Endothelial cell of umbilical vein (primary cell): ENCODE data around the gene AHNAK2.

ENCODE experiments used
- EZH2 ChIP-seq: IDR thresholded peaks from 2 replicates; pipeline ENCODE4 v1.6.1; 2012; ENCODE audit warnings: borderline replicate concordance, low read depth, mild to moderate bottlenecking, moderate library complexity, low read length, inconsistent platforms; ENCODE audit not compliant: severe bottlenecking
- FOS ChIP-seq: IDR thresholded peaks from 2 replicates; pipeline ENCODE4 v1.6.1; 2011; ENCODE audit warnings: mild to moderate bottlenecking, low read length, moderate library complexity, borderline replicate concordance; ENCODE audit not compliant: insufficient read depth
- GATA2 ChIP-seq: IDR thresholded peaks from 2 replicates; pipeline ENCODE4 v1.7.0; 2011; ENCODE audit warnings: low read depth, mild to moderate bottlenecking, moderate library complexity, mixed read lengths, low read length; ENCODE audit not compliant: insufficient read length, insufficient read depth
- JUN ChIP-seq: IDR thresholded peaks from 2 replicates; pipeline ENCODE4 v1.6.1; 2011; ENCODE audit warnings: borderline replicate concordance, low read depth; ENCODE audit not compliant: insufficient read length, insufficient read depth
- MYC ChIP-seq: IDR thresholded peaks from one replicate; pipeline ENCODE4 v1.6.1; 2011; ENCODE audit warnings: mild to moderate bottlenecking, low read depth, low read length
- POLR2A ChIP-seq: IDR thresholded peaks from 2 replicates; pipeline ENCODE4 v1.6.1; 2012; ENCODE audit warnings: low read depth, mild to moderate bottlenecking, control low read depth, low read length
- POLR2AphosphoS5 ChIP-seq: IDR thresholded peaks from 2 replicates; pipeline ENCODE4 v1.6.1; 2012; ENCODE audit warnings: low read depth, mild to moderate bottlenecking, control low read depth, low read length, moderate library complexity; ENCODE audit not compliant: insufficient read depth
- TF ChIP-seq, protein P1 (sequence below), 2 donors: IDR thresholded peaks; 1 replicate in 1 of 2; 2 replicates in 1 of 2; pipeline ENCODE4 v1.5.1; 2011; ENCODE audit warnings: low read length in 2 of 2, mild to moderate bottlenecking in 2 of 2, moderate library complexity in 2 of 2, control low read depth in 1 of 2, inconsistent platforms in 1 of 2, low read depth in 1 of 2; ENCODE audit not compliant: insufficient read depth in 1 of 2; ENCODE audit errors: extremely low read depth in 1 of 2
- TF ChIP-seq, protein P2 (sequence below): IDR thresholded peaks from 2 replicates; pipeline ENCODE4 v1.6.1; 2011; ENCODE audit not compliant: insufficient read depth, insufficient read length

DNA sequence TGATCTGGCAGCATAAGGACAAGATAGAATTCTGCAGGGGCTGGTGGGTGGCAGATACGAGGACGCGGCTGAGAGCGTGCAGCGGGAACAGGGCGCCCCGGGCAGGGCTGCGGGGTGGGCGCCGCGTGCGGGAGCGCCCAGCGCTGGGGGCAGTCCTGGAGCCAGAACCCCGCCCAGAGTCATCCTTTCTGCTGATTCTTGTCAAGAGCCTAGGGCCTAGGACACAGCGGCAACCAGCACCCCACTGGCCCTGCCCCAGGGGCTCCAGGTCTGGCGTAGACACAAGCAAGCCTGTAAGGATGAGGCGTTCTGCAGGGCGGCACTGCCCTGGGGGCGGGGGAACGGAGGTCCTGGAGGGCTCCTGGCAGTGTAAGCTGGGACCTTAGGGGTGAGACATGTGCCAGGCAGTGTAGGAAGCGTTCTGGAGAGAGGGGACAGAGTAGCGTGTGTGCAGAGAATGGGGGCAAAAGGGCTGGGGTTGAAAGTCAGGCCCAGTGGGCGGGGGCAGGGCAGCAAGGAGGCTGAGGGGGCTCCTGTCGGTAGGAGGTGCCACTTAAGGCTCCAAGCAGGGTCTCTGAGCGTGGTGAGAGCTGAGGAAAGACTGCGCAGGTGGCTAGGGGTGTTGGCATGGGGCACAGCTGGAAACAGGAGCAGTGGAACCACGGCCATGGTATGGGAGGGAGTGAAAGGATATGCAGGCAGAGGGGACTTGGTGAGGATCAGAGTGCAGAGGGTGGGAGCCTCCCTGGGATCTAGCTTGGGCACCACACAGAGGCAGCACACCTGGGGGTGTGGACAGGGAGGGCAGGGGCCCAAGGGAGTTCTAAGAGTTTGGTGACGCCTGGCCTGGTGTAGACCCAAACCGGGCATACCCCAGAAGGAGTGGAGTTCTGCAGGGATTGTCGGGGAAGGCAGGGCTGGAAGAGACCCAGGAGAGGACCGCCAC is 845 bp upstream of the AHNAK2 start:
- TF ChIP-seq POLR2A (no peak), MYC (no peak), FOS (no peak), EZH2 (no peak), POLR2AphosphoS5 (no peak), JUN (no peak), GATA2 (no peak)
- TF ChIP-seq, protein P1, sequence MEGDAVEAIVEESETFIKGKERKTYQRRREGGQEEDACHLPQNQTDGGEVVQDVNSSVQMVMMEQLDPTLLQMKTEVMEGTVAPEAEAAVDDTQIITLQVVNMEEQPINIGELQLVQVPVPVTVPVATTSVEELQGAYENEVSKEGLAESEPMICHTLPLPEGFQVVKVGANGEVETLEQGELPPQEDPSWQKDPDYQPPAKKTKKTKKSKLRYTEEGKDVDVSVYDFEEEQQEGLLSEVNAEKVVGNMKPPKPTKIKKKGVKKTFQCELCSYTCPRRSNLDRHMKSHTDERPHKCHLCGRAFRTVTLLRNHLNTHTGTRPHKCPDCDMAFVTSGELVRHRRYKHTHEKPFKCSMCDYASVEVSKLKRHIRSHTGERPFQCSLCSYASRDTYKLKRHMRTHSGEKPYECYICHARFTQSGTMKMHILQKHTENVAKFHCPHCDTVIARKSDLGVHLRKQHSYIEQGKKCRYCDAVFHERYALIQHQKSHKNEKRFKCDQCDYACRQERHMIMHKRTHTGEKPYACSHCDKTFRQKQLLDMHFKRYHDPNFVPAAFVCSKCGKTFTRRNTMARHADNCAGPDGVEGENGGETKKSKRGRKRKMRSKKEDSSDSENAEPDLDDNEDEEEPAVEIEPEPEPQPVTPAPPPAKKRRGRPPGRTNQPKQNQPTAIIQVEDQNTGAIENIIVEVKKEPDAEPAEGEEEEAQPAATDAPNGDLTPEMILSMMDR (IDR thresholded peaks at IDR 0.05; ENCODE audit: extremely low read depth in 1 of 2, insufficient read depth in 1 of 2, low read depth in 1 of 2, low read length in 2 of 2): no peak
- TF ChIP-seq, protein P2, sequence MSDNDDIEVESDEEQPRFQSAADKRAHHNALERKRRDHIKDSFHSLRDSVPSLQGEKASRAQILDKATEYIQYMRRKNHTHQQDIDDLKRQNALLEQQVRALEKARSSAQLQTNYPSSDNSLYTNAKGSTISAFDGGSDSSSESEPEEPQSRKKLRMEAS: no peak
